GM21526 (cell line): ENCODE data around the gene GPC3.
A peak's percentile ranks its signal among the peaks of the same experiment; 100 is the strongest.

Experiments used
- ATAC-seq: cut with Tn5 transposase; IDR thresholded peaks from one replicate; pipeline ENCODE4 v1.9.1; 2021; ENCODE audit warnings: moderate library complexity; ENCODE audit not compliant: unreplicated experiment, low FRiP score

Gene GPC3

GRCh38 chrX:133852837-133853356, 132.5 kb downstream of the GPC3 start:
- ATAC-seq = no peak

GRCh38 chrX:133852401-133852800, 133.0 kb downstream of the GPC3 start:
- no peak for ATAC-seq

GRCh38 chrX:133850399-133850798, 135.0 kb downstream of the GPC3 start:
- no peak for ATAC-seq

DNA sequence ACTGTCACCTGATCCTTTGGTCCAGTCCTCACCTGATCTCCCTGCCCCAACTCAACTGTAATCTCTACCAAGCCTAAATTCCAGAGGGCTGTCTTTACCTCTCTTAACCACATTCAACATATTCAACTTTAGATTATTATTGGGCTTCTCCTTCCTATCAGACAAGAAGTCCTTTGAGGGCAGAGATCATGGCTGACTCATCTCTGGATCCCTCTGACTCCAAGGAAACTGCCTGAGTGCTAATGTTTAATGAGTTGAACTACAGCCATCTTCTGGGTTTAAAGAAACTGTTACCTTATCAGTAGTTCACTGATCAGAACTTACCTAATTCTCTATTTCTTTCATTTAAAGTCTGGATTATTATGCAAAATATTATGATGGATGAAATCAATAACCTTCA, 135.7 kb downstream of the GPC3 start:
- ATAC-seq = no peak

DNA sequence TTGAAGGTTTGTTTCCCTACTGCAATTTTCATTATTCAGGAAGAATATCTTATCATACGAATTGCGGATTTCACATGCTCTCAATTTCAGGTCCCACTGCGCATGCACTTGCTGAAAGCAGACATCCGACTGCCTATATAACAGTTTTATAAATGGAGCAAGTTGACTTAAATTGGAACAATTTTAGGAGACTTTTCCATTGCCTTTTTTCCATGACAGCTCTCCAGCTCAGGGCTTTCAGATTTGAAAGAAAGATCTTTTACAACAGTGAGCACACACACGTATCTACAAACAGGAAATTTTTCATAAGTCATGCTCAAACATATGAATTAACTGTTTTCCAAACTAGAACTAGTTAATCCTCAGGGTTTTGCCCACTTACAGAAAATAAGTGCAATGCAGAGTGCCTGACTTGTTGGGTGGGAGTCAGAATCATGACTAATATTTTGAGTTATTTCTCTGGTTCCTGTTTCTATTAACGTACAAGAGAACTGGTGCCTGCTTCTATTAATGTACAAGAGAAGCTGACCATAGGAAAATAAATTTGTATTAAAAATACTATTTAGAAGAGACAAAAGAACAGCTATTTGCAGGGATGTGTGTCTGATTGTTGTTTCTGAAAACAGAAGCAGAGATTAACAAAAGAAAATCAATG, 137.9 kb downstream of the GPC3 start:
- ATAC-seq = no peak

GRCh38 chrX:133846311-133846710, 139.1 kb downstream of the GPC3 start:
- ATAC-seq = no peak

- no peak for ATAC-seq
Measured at GRCh38 chrX:133840415-133840814, 145.0 kb downstream of the GPC3 start.

- ATAC-seq = no peak
Measured at GRCh38 chrX:133838761-133839676, 146.4 kb downstream of the GPC3 start.

- ATAC-seq = no peak
Measured at GRCh38 chrX:133837091-133837490, 148.3 kb downstream of the GPC3 start.

DNA sequence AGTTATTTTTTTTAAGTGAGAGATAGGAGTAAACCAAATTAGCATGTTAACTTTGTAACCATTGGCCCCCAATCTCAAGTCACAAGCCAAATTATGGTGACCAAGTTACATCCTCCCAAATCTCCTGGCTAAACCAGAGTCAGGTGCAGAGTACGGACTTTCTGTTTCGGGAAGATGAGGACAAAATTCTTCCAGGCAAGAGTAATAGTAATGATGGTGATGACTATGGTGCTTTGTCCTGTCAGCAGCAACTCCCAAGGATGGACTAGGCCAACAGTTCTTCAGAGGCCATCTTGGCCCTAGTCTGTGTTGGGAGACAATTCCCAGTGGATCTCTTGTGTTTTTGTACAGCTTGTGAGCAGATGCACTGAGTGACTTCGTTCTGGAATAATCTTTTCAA, 148.8 kb downstream of the GPC3 start:
- ATAC-seq = no peak

DNA sequence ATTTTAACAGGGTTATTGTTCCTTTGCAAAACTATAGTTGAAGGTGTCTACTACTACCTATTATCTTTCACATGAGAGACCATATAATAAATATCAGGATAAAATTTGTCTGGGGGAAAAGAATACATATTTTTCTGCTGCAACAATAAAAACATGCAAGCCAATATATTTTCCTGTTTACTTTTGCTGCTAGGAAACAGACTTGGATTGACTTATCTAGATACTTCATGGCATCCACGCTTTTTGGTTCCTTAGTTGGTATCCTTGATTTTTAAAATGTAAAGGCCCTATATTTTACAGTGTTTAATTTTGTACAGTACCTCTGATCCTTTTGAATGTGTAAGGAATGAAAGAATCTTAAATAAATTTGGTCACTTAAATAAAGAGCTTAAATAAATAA, 150.6 kb downstream of the GPC3 start:
- no peak for ATAC-seq

GRCh38 chrX:133819546-133819945, 165.8 kb downstream of the GPC3 start:
- ATAC-seq = no peak

- ATAC-seq = no peak
Measured at GRCh38 chrX:133818019-133818418, 167.4 kb downstream of the GPC3 start.

- ATAC-seq = no peak
Measured at GRCh38 chrX:133815496-133815895, 169.9 kb downstream of the GPC3 start.

DNA sequence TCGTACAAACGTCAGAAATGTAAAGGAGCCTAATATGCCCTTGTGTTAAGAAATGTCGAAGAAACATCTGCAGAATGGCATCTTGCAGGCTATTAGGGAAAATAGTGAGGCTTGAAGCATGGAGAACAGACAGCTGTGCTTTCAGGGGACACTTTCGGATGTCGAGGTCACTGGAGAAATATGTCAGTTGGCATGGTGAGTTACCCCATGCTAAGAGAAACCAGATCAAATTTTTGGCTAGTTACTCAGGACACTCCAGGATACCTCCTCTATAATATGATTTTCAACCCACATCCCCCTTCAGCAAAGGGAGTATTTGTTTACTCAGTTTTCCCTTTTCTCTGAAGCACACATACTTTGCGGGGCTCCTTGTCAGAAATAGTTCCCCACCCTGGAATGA, 171.4 kb downstream of the GPC3 start:
- ATAC-seq = no peak

- no peak for ATAC-seq
Measured at GRCh38 chrX:133812402-133812801, 173.0 kb downstream of the GPC3 start.

GRCh38 chrX:133810925-133811324, 174.5 kb downstream of the GPC3 start:
- ATAC-seq = no peak

DNA sequence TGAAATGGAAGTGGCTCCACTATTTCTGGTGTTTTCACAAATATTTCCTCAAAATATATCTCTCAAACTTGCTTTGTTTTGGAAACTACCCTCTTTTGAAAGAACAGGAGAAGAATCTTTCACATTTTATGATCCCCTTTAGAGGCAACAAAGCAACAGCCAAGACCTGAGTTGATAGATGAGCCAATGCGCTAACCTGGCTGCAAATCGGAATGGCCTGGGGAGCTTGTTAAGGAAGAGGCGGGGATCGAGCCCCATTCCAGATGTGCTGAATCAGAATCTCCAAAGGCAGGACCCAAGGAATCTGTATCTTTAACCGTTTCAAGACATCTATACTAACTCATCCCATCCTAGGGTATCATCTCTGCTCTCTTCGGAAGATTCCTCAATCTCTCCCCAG, 181.3 kb downstream of the GPC3 start:
- ATAC-seq = no peak

DNA sequence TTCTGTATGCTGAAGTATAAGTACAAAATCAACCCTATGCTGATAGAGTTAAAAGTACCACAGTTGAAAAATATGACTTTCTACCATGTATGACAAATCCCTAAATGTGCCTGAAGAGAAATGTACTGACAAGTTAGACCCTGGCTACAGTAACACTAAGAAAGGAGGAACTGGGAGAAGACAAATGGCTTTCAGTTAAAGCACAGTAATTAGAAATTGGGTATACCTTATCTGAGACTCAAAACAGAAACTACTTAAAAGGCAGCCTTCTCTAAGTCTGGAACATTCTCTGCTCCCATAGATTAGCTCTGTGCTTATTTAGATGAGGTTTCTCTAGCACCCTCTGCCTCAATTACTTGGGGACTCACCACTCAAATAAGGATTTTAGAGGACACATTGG, 189.1 kb downstream of the GPC3 start:
- peak; percentile 55 for ATAC-seq

- ATAC-seq = no peak
Measured at GRCh38 chrX:133794126-133794525, 191.3 kb downstream of the GPC3 start.

- ATAC-seq = no peak
Measured at GRCh38 chrX:133793626-133794025, 191.8 kb downstream of the GPC3 start.
